Testis (tissue), 2 donors: ENCODE results near the gene SKIC2.

Experiments used
- CTCF ChIP-seq, 3 experiments: fragments of 450-650 bp in 2 of 3; fragments of 200-600 bp in 1 of 3; sonication (generic) in 1 of 3; IDR thresholded peaks; one replicate each; pipeline ENCODE4 v1.5.1; 2016 to 2019; ENCODE audit warnings: antibody characterized with exemption in 3 of 3, mild to moderate bottlenecking in 2 of 3, moderate library complexity in 1 of 3
- POLR2A ChIP-seq: fragments of 450-650 bp; IDR thresholded peaks from one replicate; pipeline ENCODE4 v1.6.1; 2017; ENCODE audit warnings: antibody characterized with exemption, mild to moderate bottlenecking, moderate library complexity

- TF ChIP-seq CTCF (IDR thresholded peaks at IDR 0.05) (no peak), POLR2A (no peak)
These were observed 36.0 kb upstream of the SKIC2 start for GRCh38 chr6:31922942-31923341.
